HG03460 (cell line): ENCODE data around the gene SBF1.

Experiments used
- ATAC-seq: cut with Tn5 transposase; IDR thresholded peaks from one replicate; pipeline ENCODE4 v1.9.1; 2021; ENCODE audit not compliant: unreplicated experiment

The SBF1 gene

GRCh38 chr22:50469377-50470305 is 5.2 kb downstream of the SBF1 start:
- peak; percentile 61 for ATAC-seq

DNA sequence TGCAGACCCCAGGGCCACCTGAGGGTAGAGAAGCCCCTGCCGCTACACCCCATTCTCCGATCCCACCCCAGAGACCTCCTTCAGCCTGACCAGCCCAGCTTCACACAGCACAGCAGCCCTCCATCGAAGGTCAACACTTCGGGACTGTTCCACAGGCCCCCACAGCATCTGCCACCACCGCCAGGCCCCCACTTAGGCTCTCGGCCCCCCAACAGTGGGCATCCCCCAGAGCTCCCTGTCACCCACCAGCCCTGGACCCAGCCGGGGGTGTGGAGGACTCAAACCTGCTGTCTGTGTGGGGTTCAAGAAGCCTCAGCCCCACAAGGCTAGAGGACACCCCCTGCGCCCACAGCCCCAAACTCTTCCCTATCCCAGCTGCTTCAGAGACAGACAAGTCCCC is 6.2 kb downstream of the SBF1 start:
- ATAC-seq: no peak

DNA sequence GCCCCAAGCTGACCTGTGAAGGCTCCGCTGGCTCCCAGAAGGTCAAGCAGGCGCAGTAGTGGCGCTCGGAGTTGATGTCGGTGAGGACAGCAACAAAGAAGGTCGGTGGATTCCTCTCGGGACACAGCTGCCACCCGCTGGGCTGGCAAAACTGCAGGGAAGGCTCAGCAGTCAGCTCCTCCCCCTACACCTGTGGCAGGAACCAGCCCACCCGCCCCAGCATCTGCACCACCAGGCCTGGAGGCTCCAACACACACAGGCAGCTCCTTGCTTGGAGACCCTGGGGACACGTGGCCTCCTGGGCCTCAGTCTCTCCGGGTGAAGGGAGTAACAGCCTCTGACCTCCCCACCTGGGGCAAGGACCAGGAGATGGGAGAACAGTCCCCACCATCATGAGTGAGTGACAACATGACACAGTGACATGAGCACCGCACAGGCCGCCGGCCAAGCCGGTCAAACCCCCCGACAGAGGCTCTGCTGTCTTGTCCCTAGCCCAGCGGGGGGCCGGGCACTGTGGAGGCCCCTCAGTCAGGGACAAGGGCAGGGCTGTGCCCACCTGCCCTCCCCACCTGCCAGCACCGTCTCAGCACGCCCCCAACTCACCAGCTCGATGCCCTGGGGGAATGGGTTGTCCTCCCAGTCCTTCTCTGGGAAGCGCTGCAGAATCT is 6.9 kb downstream of the SBF1 start:
- no peak for ATAC-seq

DNA sequence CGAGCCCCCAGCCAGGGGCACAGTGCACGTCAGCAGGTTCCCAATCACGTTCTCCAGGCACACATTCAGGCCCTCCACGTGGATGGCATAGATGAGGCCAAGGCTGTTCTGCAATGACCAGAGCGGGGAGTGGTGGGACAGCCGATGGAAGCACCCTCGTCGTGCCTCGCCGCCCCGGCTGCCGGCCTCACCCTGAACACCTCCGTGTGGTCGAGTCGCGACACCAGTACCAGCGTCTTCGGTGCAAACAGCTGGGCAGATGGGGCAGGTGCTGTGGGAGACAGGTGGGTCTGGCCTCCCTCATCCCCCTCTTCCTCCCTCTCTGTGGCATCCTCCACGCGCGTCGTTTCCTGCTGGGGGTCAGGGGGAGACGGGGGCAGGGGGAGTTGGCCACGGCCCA is 7.5 kb downstream of the SBF1 start:
- no peak for ATAC-seq

DNA sequence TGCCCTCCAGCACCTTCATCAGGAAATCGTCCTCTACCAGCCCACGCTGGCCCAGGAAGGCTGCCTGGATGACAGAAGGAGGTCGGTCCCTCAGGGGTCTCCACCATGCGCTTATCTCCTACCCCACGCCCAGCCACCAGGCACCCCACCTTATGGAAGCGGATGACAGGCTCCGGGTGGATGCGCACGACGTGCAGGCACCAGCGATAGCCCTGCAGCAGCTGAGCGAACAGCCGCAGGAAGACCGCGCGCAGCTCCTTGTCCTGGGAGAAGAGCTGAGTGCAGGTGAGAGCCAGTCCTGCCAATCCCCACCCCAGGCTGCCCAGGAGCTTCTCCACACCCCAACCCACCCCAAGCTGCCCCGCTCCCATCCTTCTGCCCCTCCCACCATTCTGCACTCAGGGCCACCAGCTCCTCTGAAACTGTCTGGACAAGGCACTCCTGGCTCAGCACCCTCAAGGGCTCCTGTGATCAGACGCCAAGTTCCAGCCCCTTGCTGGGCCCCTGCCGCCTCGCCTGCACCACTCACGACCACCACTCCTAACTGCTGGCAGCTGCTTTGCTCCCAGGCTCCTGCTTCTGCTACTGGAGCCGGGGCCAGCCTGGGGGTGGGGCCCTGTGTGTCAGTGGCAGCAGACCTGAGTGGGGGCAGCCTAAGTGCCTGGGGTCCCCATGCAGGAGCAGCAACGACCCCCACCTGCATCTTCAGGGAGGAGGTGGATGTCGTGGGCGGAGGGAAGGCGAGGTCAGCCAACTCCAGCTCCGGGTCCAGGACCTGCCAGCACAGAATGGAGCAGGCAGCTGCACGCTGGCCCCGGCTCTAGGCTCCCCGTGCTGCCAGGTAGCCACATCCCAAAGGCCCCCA is 9.5 kb downstream of the SBF1 start:
- no peak for ATAC-seq

- no peak for ATAC-seq
Observed at GRCh38 chr22:50464451-50464850, 10.4 kb downstream of the SBF1 start.

- ATAC-seq: no peak
Observed at GRCh38 chr22:50463188-50463900, 11.5 kb downstream of the SBF1 start.

- no peak for ATAC-seq
Observed at GRCh38 chr22:50461979-50462540, 12.8 kb downstream of the SBF1 start.

DNA sequence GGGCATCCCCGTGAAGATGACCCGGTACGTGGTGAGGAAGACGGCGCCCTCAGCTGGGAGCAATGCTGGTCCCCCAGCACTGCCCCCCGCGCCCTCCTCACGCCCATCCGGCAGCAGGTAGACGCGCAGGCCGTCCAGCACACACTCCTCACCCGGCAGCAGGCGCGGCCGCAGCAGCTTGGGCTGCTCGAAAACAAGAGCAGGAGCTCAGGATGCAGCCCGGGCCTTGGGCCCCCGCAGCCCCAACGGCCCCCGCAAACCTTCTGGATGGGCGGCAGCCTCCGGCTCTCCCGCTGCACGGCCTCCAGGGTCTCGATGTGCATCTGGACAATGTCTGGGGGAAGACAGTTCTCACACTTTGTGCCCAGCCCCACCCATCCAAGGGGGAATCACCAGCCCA is 13.3 kb downstream of the SBF1 start:
- ATAC-seq: no peak

- no peak for ATAC-seq
Observed at GRCh38 chr22:50460938-50461337, 13.9 kb downstream of the SBF1 start.

DNA sequence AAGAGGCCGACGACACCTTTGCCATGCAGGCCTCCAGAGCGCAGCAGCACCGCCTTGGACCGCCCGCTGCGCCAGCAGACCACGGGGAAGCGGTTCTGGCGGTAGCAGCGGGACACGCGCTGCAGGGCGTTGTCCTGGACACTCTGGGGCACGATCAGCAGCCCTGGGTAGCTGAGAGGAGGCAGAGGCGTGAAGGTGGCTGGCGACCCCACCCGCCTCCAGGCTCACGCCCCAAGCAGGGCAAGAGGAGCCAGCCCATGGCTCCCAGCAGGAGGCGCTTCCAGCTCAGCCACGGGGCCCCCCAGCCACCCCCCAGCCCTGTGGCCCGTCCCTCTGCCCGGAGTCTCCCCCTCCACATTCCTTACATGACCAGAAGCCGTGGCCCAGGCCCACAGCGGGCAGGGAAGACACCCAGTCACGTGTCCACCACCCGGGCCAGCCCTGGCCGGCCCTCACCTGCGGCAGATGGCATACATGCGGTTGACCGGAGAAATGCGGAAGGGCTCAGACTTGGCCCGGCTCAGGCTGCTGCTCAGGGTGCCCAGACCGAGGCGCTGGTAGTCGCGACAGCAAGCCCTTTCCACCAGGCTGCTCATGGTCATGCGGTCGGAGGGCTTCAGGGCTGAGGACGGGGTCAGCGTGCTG is 15.2 kb downstream of the SBF1 start:
- no peak for ATAC-seq

GRCh38 chr22:50459016-50459415 is 15.8 kb downstream of the SBF1 start:
- no peak for ATAC-seq

- no peak for ATAC-seq
Observed at GRCh38 chr22:50456466-50457234, 18.2 kb downstream of the SBF1 start.

- ATAC-seq: no peak
Observed at GRCh38 chr22:50456026-50456425, 18.8 kb downstream of the SBF1 start.

DNA sequence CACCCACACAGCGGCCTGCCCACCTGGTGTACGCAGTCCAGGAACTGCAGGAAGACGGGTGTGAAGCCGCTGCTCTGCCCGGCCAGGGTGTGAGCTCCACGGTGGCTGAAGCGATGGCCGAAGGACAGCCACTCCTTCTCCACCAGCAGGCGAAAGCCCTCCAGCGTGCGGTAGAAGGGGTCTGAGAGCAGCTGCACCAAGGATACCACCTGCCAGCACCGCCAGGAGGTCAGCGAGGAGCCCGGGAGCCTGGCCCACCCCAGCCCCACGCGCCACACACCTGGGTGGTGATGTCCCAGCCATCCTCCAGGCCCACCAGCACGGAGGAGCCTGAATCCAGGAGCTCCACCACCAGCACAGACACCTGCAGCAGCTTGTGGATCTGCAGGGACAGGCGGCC is 19.6 kb downstream of the SBF1 start:
- no peak for ATAC-seq

DNA sequence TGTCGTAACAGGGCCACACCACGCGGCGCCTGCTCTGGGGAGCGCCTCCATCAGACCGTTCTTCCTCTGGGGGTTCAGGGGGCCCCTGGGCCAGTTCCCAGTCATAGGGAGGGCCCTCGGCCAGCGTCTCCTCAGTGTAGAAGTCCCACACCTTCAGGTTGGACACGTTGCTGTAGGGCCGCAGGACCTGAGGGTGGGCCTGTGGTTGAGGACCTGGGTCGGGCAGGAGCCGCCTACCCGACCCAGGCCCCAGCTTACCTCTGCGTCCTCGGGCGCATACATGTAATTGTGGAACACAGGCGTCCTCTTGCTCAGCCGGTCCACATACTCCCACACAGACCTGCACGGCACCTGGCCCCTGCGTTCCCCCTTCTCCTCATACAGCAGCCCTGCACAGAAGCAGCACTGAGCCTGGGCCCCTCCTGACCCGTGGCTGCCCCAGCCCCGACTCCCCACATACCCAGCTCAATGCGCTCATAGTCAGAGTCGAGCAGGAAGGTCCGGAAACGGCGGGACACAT is 20.2 kb downstream of the SBF1 start:
- ATAC-seq: no peak

- no peak for ATAC-seq
Observed at GRCh38 chr22:50452649-50453048, 22.2 kb downstream of the SBF1 start.

DNA sequence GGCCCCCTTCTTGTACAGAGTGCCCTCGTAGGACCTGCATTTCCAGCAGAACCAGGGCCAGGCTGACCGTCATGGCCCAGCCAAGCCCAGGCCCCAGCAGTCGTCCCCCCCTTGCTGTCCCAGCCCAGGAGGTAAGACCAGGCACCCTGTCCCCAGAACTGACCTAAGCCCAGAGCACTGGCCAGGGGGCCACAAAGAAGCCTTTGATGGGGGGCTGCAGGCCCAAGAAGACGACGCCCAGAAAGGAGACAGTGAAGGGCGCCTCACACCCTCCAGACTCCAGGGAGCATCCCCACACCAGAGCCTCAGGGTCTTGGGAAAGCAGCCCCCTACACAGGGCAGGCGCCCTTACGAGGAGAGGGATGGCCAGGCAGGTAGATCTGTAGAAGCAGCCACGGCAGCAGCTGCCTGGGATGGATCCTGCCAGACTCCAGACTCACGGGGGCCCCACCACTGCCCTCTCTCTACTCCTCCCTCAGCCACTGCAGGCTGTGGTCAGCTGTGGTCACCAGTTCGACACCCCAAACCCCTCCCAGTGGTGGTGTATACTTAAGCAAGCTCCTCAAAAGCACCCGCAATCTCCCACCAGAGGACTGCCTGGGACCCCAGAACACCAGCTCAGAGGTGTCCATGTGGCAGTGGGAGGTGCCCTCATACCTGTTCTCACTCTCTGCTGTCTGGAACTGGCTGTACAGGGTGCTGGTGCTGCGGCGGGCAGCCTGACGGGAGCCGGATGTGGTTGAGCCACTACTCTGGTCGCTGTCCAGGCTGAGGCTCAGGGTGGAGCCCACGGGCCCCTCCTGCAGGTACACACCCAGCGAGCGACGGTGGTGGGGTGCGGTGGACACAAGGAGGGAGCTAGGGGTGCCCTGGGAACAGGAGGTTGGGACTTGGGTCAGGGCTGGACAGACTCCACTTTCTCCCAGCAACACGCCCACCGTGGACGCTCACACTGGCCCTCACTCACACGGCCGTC is 27.0 kb downstream of the SBF1 start:
- ATAC-seq: no peak
